ENCODE results near the gene VPS39.

The VPS39 gene

GRCh38 chr15:42128476-42128875 is 79.6 kb downstream of the VPS39 start:
- no peak for DNase-seq (ENCODE audit: low read depth)

GRCh38 chr15:42123546-42123945 is 84.6 kb downstream of the VPS39 start:
- DNase-seq (ENCODE audit: low read depth) = no peak

- DNase-seq (ENCODE audit: low read depth) = no peak
Measured at GRCh38 chr15:42121682-42122081, 86.4 kb downstream of the VPS39 start.

GRCh38 chr15:42121021-42121420 is 87.1 kb downstream of the VPS39 start:
- DNase-seq (ENCODE audit: low read depth) = no peak

- DNase-seq (ENCODE audit: low read depth) = no peak
Measured at GRCh38 chr15:42120285-42120684, 87.8 kb downstream of the VPS39 start.

- DNase-seq (ENCODE audit: low read depth) = no peak
Measured at GRCh38 chr15:42119446-42119760, 88.7 kb downstream of the VPS39 start.

GRCh38 chr15:42118650-42119445 is 89.3 kb downstream of the VPS39 start:
- DNase-seq (ENCODE audit: low read depth) = no peak

- DNase-seq (ENCODE audit: low read depth) = no peak
Measured at GRCh38 chr15:42111924-42112323, 96.2 kb downstream of the VPS39 start.

- DNase-seq (ENCODE audit: low read depth) = no peak
Measured at GRCh38 chr15:42110367-42110766, 97.7 kb downstream of the VPS39 start.

- DNase-seq (ENCODE audit: low read depth) = no peak
Measured at GRCh38 chr15:42108806-42109205, 99.3 kb downstream of the VPS39 start.
